ENCODE results near the gene STK32C. TPM values are rescaled to one million over a fixed set of nuclear protein-coding genes. Genes with fewer than 3 reads are reported as not detected.
"Not testable (repeated sequence)": the region's sequence is repeated elsewhere in the genome, so short reads cannot be mapped to it uniquely, and the experiment has no call there.

Gene STK32C
- 10.8 TPM for polyA plus RNA-seq (2013, experiment 1 of 2)
- polyA plus RNA-seq (2013, experiment 2 of 2): 14.0 TPM

- Histone ChIP-seq H3K4me3 (ENCODE audit: low read length) (peak within 1 kb of the TSS; percentile 86), H3K9ac (ENCODE audit: low read depth, low read length) (peak within 1 kb of the TSS; percentile 59; the same call in 1 of the 2 replicates), H3K4me1 (ENCODE audit: insufficient read depth, low read length) (no peaks in the 10 kb centered on the region), H3K27me3 (ENCODE audit: insufficient read depth, low read length) (peaks cover 59% of the 10 kb centered on the region), H3K9me3 (ENCODE audit: insufficient read depth, low read depth, low read length) (no peaks in the 10 kb centered on the region), H3K36me3 (ENCODE audit: insufficient read depth, low read length) (no peaks in the 10 kb centered on the region), H3K27ac (ENCODE audit: low read depth, low read length) (no peak within 1 kb of the TSS)
- 1% methylated on average over 83 of the region's 84 CpGs for WGBS
Observed at GRCh38 chr10:132307823-132308586, at the start of gene STK32C. STK32C (minus strand) TSS chr10:132307950; CDS start chr10:132307833, 117 bp downstream.

- H3K4me3 ChIP-seq (ENCODE audit: low read length): no peak overlapping the region
- no peak overlapping the region for H3K27ac ChIP-seq (ENCODE audit: low read depth, low read length)
- no peaks in the 10 kb centered on the region for H3K9me3 ChIP-seq (ENCODE audit: insufficient read depth, low read depth, low read length)
- H3K4me1 ChIP-seq (ENCODE audit: insufficient read depth, low read length): no peaks in the 10 kb centered on the region
- H3K36me3 ChIP-seq (ENCODE audit: insufficient read depth, low read length): no peaks in the 10 kb centered on the region
- 90% methylated on average over 12 of the region's 12 CpGs for WGBS
- no peak overlapping the region for H3K9ac ChIP-seq (ENCODE audit: low read depth, low read length)
- no peaks in the 10 kb centered on the region for H3K27me3 ChIP-seq (ENCODE audit: insufficient read depth, low read length)
Observed at GRCh38 chr10:132356621-132357195, 49.0 kb upstream of the STK32C start.

- Histone ChIP-seq H3K27me3 (ENCODE audit: insufficient read depth, low read length) (no peaks in the 10 kb centered on the region), H3K36me3 (ENCODE audit: insufficient read depth, low read length) (no peaks in the 10 kb centered on the region), H3K27ac (ENCODE audit: low read depth, low read length) (no peak overlapping the region), H3K4me3 (ENCODE audit: low read length) (no peak overlapping the region), H3K9me3 (ENCODE audit: insufficient read depth, low read depth, low read length) (no peaks in the 10 kb centered on the region), H3K4me1 (ENCODE audit: insufficient read depth, low read length) (no peaks in the 10 kb centered on the region), H3K9ac (ENCODE audit: low read depth, low read length) (no peak overlapping the region)
- 94% methylated on average over 13 of the region's 13 CpGs for WGBS
Observed at GRCh38 chr10:132355754-132356153, 48.0 kb upstream of the STK32C start.

GRCh38 chr10:132355297-132355696, 47.5 kb upstream of the STK32C start:
- WGBS: 94% methylated on average over 17 of the region's 17 CpGs
- Histone ChIP-seq H3K9me3 (ENCODE audit: insufficient read depth, low read depth, low read length) (no peaks in the 10 kb centered on the region), H3K36me3 (ENCODE audit: insufficient read depth, low read length) (no peaks in the 10 kb centered on the region), H3K4me3 (ENCODE audit: low read length) (no peak overlapping the region), H3K27me3 (ENCODE audit: insufficient read depth, low read length) (no peaks in the 10 kb centered on the region), H3K27ac (ENCODE audit: low read depth, low read length) (no peak overlapping the region), H3K4me1 (ENCODE audit: insufficient read depth, low read length) (no peaks in the 10 kb centered on the region), H3K9ac (ENCODE audit: low read depth, low read length) (no peak overlapping the region)

GRCh38 chr10:132354356-132355094, 46.8 kb upstream of the STK32C start:
- H3K4me3 ChIP-seq (ENCODE audit: low read length): no peak overlapping the region
- WGBS: 88% methylated on average over 32 of the region's 32 CpGs
- no peaks in the 10 kb centered on the region for H3K9me3 ChIP-seq (ENCODE audit: insufficient read depth, low read depth, low read length)
- H3K9ac ChIP-seq (ENCODE audit: low read depth, low read length): no peak overlapping the region
- no peaks in the 10 kb centered on the region for H3K4me1 ChIP-seq (ENCODE audit: insufficient read depth, low read length)
- H3K36me3 ChIP-seq (ENCODE audit: insufficient read depth, low read length): no peaks in the 10 kb centered on the region
- no peak overlapping the region for H3K27ac ChIP-seq (ENCODE audit: low read depth, low read length)
- H3K27me3 ChIP-seq (ENCODE audit: insufficient read depth, low read length): no peaks in the 10 kb centered on the region

GRCh38 chr10:132353456-132354355, 46.0 kb upstream of the STK32C start:
- WGBS: 91% methylated on average over 20 of the region's 20 CpGs
- no peak overlapping the region for H3K9ac ChIP-seq (ENCODE audit: low read depth, low read length)
- no peak overlapping the region for H3K27ac ChIP-seq (ENCODE audit: low read depth, low read length)

GRCh38 chr10:132352462-132353308, 44.9 kb upstream of the STK32C start:
- not testable (repeated sequence) for H3K9ac ChIP-seq (ENCODE audit: low read depth, low read length); H3K36me3 ChIP-seq (ENCODE audit: insufficient read depth, low read length); H3K4me1 ChIP-seq (ENCODE audit: insufficient read depth, low read length); H3K27me3 ChIP-seq (ENCODE audit: insufficient read depth, low read length); H3K27ac ChIP-seq (ENCODE audit: low read depth, low read length); H3K9me3 ChIP-seq (ENCODE audit: insufficient read depth, low read depth, low read length); H3K4me3 ChIP-seq (ENCODE audit: low read length)
- WGBS: 41% methylated on average over 33 of the region's 44 CpGs

More at GRCh38 chr10:132353456-132354355, 46.0 kb upstream of the STK32C start:
- Histone ChIP-seq H3K4me3 (ENCODE audit: low read length) (no peak overlapping the region), H3K4me1 (ENCODE audit: insufficient read depth, low read length) (no peaks in the 10 kb centered on the region), H3K9me3 (ENCODE audit: insufficient read depth, low read depth, low read length) (no peaks in the 10 kb centered on the region), H3K27me3 (ENCODE audit: insufficient read depth, low read length) (no peaks in the 10 kb centered on the region), H3K36me3 (ENCODE audit: insufficient read depth, low read length) (no peaks in the 10 kb centered on the region)

- no peaks in the 10 kb centered on the region for H3K36me3 ChIP-seq (ENCODE audit: insufficient read depth, low read length)
- H3K9ac ChIP-seq (ENCODE audit: low read depth, low read length): no peak overlapping the region
- no peak overlapping the region for H3K4me3 ChIP-seq (ENCODE audit: low read length)
- H3K27me3 ChIP-seq (ENCODE audit: insufficient read depth, low read length): no peaks in the 10 kb centered on the region
- WGBS: 88% methylated on average over 25 of the region's 25 CpGs
- H3K4me1 ChIP-seq (ENCODE audit: insufficient read depth, low read length): no peaks in the 10 kb centered on the region
- no peaks in the 10 kb centered on the region for H3K9me3 ChIP-seq (ENCODE audit: insufficient read depth, low read depth, low read length)
- H3K27ac ChIP-seq (ENCODE audit: low read depth, low read length): no peak overlapping the region
Observed at GRCh38 chr10:132351611-132352010, 43.9 kb upstream of the STK32C start.

GRCh38 chr10:132350946-132351345, 43.2 kb upstream of the STK32C start:
- Histone ChIP-seq H3K9ac (ENCODE audit: low read depth, low read length) (no peak overlapping the region), H3K4me1 (ENCODE audit: insufficient read depth, low read length) (no peaks in the 10 kb centered on the region), H3K4me3 (ENCODE audit: low read length) (no peak overlapping the region), H3K9me3 (ENCODE audit: insufficient read depth, low read depth, low read length) (no peaks in the 10 kb centered on the region), H3K27ac (ENCODE audit: low read depth, low read length) (no peak overlapping the region), H3K36me3 (ENCODE audit: insufficient read depth, low read length) (no peaks in the 10 kb centered on the region), H3K27me3 (ENCODE audit: insufficient read depth, low read length) (no peaks in the 10 kb centered on the region)
- 94% methylated on average over 17 of the region's 17 CpGs for WGBS

- no peaks in the 10 kb centered on the region for H3K9me3 ChIP-seq (ENCODE audit: insufficient read depth, low read depth, low read length)
- H3K27ac ChIP-seq (ENCODE audit: low read depth, low read length): no peak overlapping the region
- H3K36me3 ChIP-seq (ENCODE audit: insufficient read depth, low read length): no peaks in the 10 kb centered on the region
- H3K4me3 ChIP-seq (ENCODE audit: low read length): no peak overlapping the region
- H3K27me3 ChIP-seq (ENCODE audit: insufficient read depth, low read length): no peaks in the 10 kb centered on the region
- WGBS: 94% methylated on average over 11 of the region's 11 CpGs
- H3K9ac ChIP-seq (ENCODE audit: low read depth, low read length): no peak overlapping the region
- H3K4me1 ChIP-seq (ENCODE audit: insufficient read depth, low read length): no peaks in the 10 kb centered on the region
Observed at GRCh38 chr10:132350391-132350790, 42.6 kb upstream of the STK32C start.
